Right kidney (tissue), 1 donor: ENCODE measurements around the gene NTM.

Source experiments
- DNase-seq: peaks from one replicate; pipeline ENCODE4 v3.0.0-alpha.2; 2016

NTM gene

GRCh38 chr11:132330515-132330914 is 960.1 kb downstream of the NTM start:
- DNase-seq, result no peak

GRCh38 chr11:132332521-132332920 is 962.1 kb downstream of the NTM start:
- DNase-seq, result no peak

GRCh38 chr11:132334769-132335280 is 964.4 kb downstream of the NTM start:
- no peak for DNase-seq

GRCh38 chr11:132335311-132335710 is 964.9 kb downstream of the NTM start:
- DNase-seq, result no peak

- no peak for DNase-seq
Observed at GRCh38 chr11:132336781-132337535, 966.5 kb downstream of the NTM start.

GRCh38 chr11:132337819-132338416 is 967.5 kb downstream of the NTM start:
- DNase-seq, result no peak

- DNase-seq, result no peak
Observed at GRCh38 chr11:132342408-132342807, 972.0 kb downstream of the NTM start.

GRCh38 chr11:132343445-132344175 is 973.2 kb downstream of the NTM start:
- DNase-seq, result no peak

- DNase-seq, result no peak
Observed at GRCh38 chr11:132346558-132347148, 976.2 kb downstream of the NTM start.

GRCh38 chr11:132347156-132348090 is 977.0 kb downstream of the NTM start:
- no peak for DNase-seq

GRCh38 chr11:132349811-132350733 is 979.7 kb downstream of the NTM start:
- DNase-seq, result no peak

GRCh38 chr11:132351050-132351449 is 980.6 kb downstream of the NTM start:
- DNase-seq, result no peak

- DNase-seq, result no peak
Observed at GRCh38 chr11:132352497-132352896, 982.1 kb downstream of the NTM start.

- no peak for DNase-seq
Observed at GRCh38 chr11:132353255-132353654, 982.8 kb downstream of the NTM start.

GRCh38 chr11:132357811-132358572 is 987.6 kb downstream of the NTM start:
- DNase-seq, result no peak

- DNase-seq, result no peak
Observed at GRCh38 chr11:132358573-132358953, 988.1 kb downstream of the NTM start.

- DNase-seq, result no peak
Observed at GRCh38 chr11:132361011-132361550, 990.7 kb downstream of the NTM start.

GRCh38 chr11:132365650-132366049 is 995.2 kb downstream of the NTM start:
- DNase-seq, result no peak

- DNase-seq, result no peak
Observed at GRCh38 chr11:132367293-132367692, 996.9 kb downstream of the NTM start.
